VCaP (cell line): ENCODE measurements around the gene MCAM.

Experiments used
- H3K27ac ChIP-seq: fragments of 450-650 bp; 2 replicates; pipeline ENCODE4 v1.5.1; 2017
- CTCF ChIP-seq: fragments of 450-650 bp; conservative IDR thresholded peaks from 2 replicates; pipeline ENCODE4 v1.5.1; 2017; ENCODE audit warnings: mild to moderate bottlenecking, moderate library complexity

Gene MCAM

GRCh38 chr11:119351232-119351631 is 34.3 kb upstream of the MCAM start:
- no peak for TF ChIP-seq CTCF
- no peak overlapping the region for H3K27ac ChIP-seq

GRCh38 chr11:119350302-119350701 is 33.4 kb upstream of the MCAM start:
- TF ChIP-seq CTCF, result no peak
- H3K27ac ChIP-seq, result no peak overlapping the region

- no peak overlapping the region for H3K27ac ChIP-seq
- no peak for TF ChIP-seq CTCF
Observed at GRCh38 chr11:119347940-119348605, 31.1 kb upstream of the MCAM start.

GRCh38 chr11:119347242-119347641 is 30.3 kb upstream of the MCAM start:
- H3K27ac ChIP-seq, result no peak overlapping the region
- TF ChIP-seq CTCF, result no peak

- no peak for TF ChIP-seq CTCF
Observed at GRCh38 chr11:119346605-119347004, 29.7 kb upstream of the MCAM start, which contains the start of gene MFRP. MFRP (minus strand) TSS chr11:119346705; CDS start chr11:119346513, 192 bp downstream.

GRCh38 chr11:119345685-119346084 is 28.8 kb upstream of the MCAM start:
- no peak overlapping the region for H3K27ac ChIP-seq
- no peak for TF ChIP-seq CTCF

More at GRCh38 chr11:119346605-119347004, 29.7 kb upstream of the MCAM start, which contains the start of gene MFRP:
- H3K27ac ChIP-seq, result no peak within 1 kb of the TSS

GRCh38 chr11:119344291-119345010 is 27.5 kb upstream of the MCAM start:
- H3K27ac ChIP-seq, result no peak overlapping the region
- no peak for TF ChIP-seq CTCF
